Calu3 (cell line): ENCODE data around the gene GIGYF2. TPM values are rescaled to one million over a fixed set of nuclear protein-coding genes. Genes with fewer than 3 reads are reported as not detected.

Experiments
- BruUV-seq: library from RNA; stranded (reverse); fragments of 400-500 nt; replicated peaks from 2 replicates; lab custom pipeline; 2021; lab: Mats Ljungman, UMichigan
- CTCF ChIA-PET: fragments of 300-600 bp; sonication (Branson Sonifier 250); formaldehyde crosslinking; loops from one replicate; lab custom pipeline; 2022; ENCODE audit warnings: antibody characterized with exemption; lab: Charles Lee
- DNase-seq: peaks from one replicate; pipeline ENCODE4 v3.0.0; 2022
- H3K27ac Mint-ChIP-seq: one replicate; pipeline ENCODE4 v1.8.0; 2022; ENCODE audit warnings: mixed read lengths; ENCODE audit not compliant: unreplicated experiment
- H3K27me3 Mint-ChIP-seq: one replicate; pipeline ENCODE4 v1.8.0; 2022; ENCODE audit warnings: mixed read lengths; ENCODE audit not compliant: unreplicated experiment
- H3K36me3 Mint-ChIP-seq: one replicate; pipeline ENCODE4 v1.8.0; 2022; ENCODE audit warnings: mild to moderate bottlenecking, moderate library complexity, mixed read lengths; ENCODE audit not compliant: insufficient read depth, unreplicated experiment
- H3K4me1 Mint-ChIP-seq: one replicate; pipeline ENCODE4 v1.8.0; 2022; ENCODE audit warnings: mild to moderate bottlenecking, low read depth, mixed read lengths; ENCODE audit not compliant: unreplicated experiment
- H3K4me3 Mint-ChIP-seq: one replicate; pipeline ENCODE4 v1.8.0; 2022; ENCODE audit warnings: mild to moderate bottlenecking, low read depth, moderate library complexity, mixed read lengths; ENCODE audit not compliant: unreplicated experiment
- H3K9me3 Mint-ChIP-seq: one replicate; pipeline ENCODE4 v1.8.0; 2022; ENCODE audit warnings: low read depth, mixed read lengths; ENCODE audit not compliant: unreplicated experiment
- CTCF ChIP-seq: fragments of 200-600 bp; IDR thresholded peaks from one replicate; pipeline ENCODE4 v1.8.0; 2022; ENCODE audit warnings: antibody characterized with exemption; ENCODE audit not compliant: unreplicated experiment
- intact Hi-C: fragments of 100-400 bp; cut with micrococcal nuclease; formaldehyde crosslinking; loops from one replicate; pipeline ENCODE4 v1.10.0; 2022; ENCODE audit not compliant: unreplicated experiment
- total RNA-seq: library from RNA; stranded (reverse); gene quantifications from 2 replicates; pipeline ENCODE4 v1.2.3, GENCODE V29; 2022

GIGYF2 gene
- total RNA-seq, 1 experiment from 2014 or later: 72.2 TPM

- intact Hi-C loops: no loop called here
- DNase-seq: no peak
- Mint-ChIP-seq H3K27me3 (no peaks in the 10 kb centered on the region), H3K4me1 (peaks cover 6% of the 10 kb centered on the region), H3K9me3 (no peaks in the 10 kb centered on the region), H3K27ac (no peak overlapping the region), H3K36me3 (peaks cover 4% of the 10 kb centered on the region), H3K4me3 (no peak overlapping the region)
- no TSS peak for BruUV-seq
- no peak for TF ChIP-seq CTCF
- CTCF ChIA-PET: interaction anchor here (0.6 kb wide), 1 partner anchor 223 kb away, joined by 7 read pairs; no protein-coding TSS in a partner anchor
Measured at GRCh38 chr2:232869138-232870017, 172.2 kb downstream of the GIGYF2 start.

GRCh38 chr2:232870018-232870765 is 173.1 kb downstream of the GIGYF2 start, which contains the start of gene SNORC:
SNORC (plus strand) TSS chr2:232870264; CDS start chr2:232870342, 78 bp downstream.
- CTCF ChIA-PET: interaction anchor here (0.6 kb wide), 1 partner anchor 224 kb away, joined by 7 read pairs; no protein-coding TSS in a partner anchor
- H3K27ac Mint-ChIP-seq: peak within 1 kb of the TSS; percentile 2
- BruUV-seq: no TSS peak

GRCh38 chr2:232870766-232871371 is 173.7 kb downstream of the GIGYF2 start:
- peak overlapping the region; percentile 2 for H3K27ac Mint-ChIP-seq
- CTCF ChIA-PET: no interaction called here
- no peak for DNase-seq
- no peak overlapping the region for H3K4me3 Mint-ChIP-seq
- intact Hi-C loops: no loop called here
- H3K9me3 Mint-ChIP-seq: no peaks in the 10 kb centered on the region
- no TSS peak for BruUV-seq
- H3K4me1 Mint-ChIP-seq: peaks cover 18% of the 10 kb centered on the region
- peaks cover 15% of the 10 kb centered on the region for H3K36me3 Mint-ChIP-seq
- no peaks in the 10 kb centered on the region for H3K27me3 Mint-ChIP-seq
- TF ChIP-seq CTCF: no peak

More at GRCh38 chr2:232870018-232870765, 173.1 kb downstream of the GIGYF2 start, which contains the start of gene SNORC:
- peaks cover 14% of the 10 kb centered on the region for H3K4me1 Mint-ChIP-seq
- intact Hi-C loops: no loop called here
- no peak for TF ChIP-seq CTCF
- no peak within 1 kb of the TSS for H3K4me3 Mint-ChIP-seq
- no peaks in the 10 kb centered on the region for H3K9me3 Mint-ChIP-seq
- DNase-seq: no peak
- H3K27me3 Mint-ChIP-seq: no peaks in the 10 kb centered on the region
- H3K36me3 Mint-ChIP-seq: peaks cover 8% of the 10 kb centered on the region

- CTCF ChIA-PET: no interaction called here
- no peaks in the 10 kb centered on the region for H3K9me3 Mint-ChIP-seq
- BruUV-seq: no TSS peak
- H3K27ac Mint-ChIP-seq: no peak overlapping the region
- TF ChIP-seq CTCF: no peak
- H3K27me3 Mint-ChIP-seq: no peaks in the 10 kb centered on the region
- H3K4me3 Mint-ChIP-seq: no peak overlapping the region
- peaks cover 20% of the 10 kb centered on the region for H3K36me3 Mint-ChIP-seq
- no peak for DNase-seq
- intact Hi-C loops: no loop called here
- H3K4me1 Mint-ChIP-seq: peaks cover 18% of the 10 kb centered on the region
Measured at GRCh38 chr2:232871418-232871834, 174.3 kb downstream of the GIGYF2 start.
